GM18907 (cell line): ENCODE measurements around the gene NEK9.
"Not testable (repeated sequence)": the region's sequence is repeated elsewhere in the genome, so short reads cannot be mapped to it uniquely, and the experiment has no call there.

Source experiments
- ATAC-seq: cut with Tn5 transposase; IDR thresholded peaks from one replicate; pipeline ENCODE4 v1.9.1; 2021; ENCODE audit warnings: mild to moderate bottlenecking, moderate library complexity; ENCODE audit not compliant: unreplicated experiment

NEK9 gene

GRCh38 chr14:75126679-75127473 lies at the start of gene NEK9:
Gene NEK9, minus strand, starts transcription at chr14:75127048. Its CDS starts 127 bp downstream, at chr14:75126921.
- ATAC-seq, result peak; percentile 87

GRCh38 chr14:75176142-75176820 lies 49.4 kb upstream of the NEK9 start, which contains the start of gene TMED10:
Gene TMED10, minus strand, starts transcription at chr14:75176612. Its CDS starts 33 bp downstream, at chr14:75176579.
- peak; percentile 78 for ATAC-seq

- ATAC-seq, result peak; percentile 7
Observed at GRCh38 chr14:75175677-75176141, 48.9 kb upstream of the NEK9 start.

- ATAC-seq, result no peak
Observed at GRCh38 chr14:75174066-75174465, 47.2 kb upstream of the NEK9 start.

- ATAC-seq, result no peak
Observed at GRCh38 chr14:75170772-75171171, 43.9 kb upstream of the NEK9 start.

GRCh38 chr14:75168586-75169335 lies 41.9 kb upstream of the NEK9 start:
- ATAC-seq, result no peak

GRCh38 chr14:75167325-75167724 lies 40.5 kb upstream of the NEK9 start:
- no peak for ATAC-seq

- ATAC-seq, result no peak
Observed at GRCh38 chr14:75165586-75166391, 38.9 kb upstream of the NEK9 start.

GRCh38 chr14:75164809-75165208 lies 38.0 kb upstream of the NEK9 start:
- no peak for ATAC-seq

- no peak for ATAC-seq
Observed at GRCh38 chr14:75163677-75164076, 36.8 kb upstream of the NEK9 start.

GRCh38 chr14:75162631-75163030 lies 35.8 kb upstream of the NEK9 start:
- ATAC-seq, result no peak

GRCh38 chr14:75158843-75159614 lies 32.2 kb upstream of the NEK9 start:
- no peak for ATAC-seq

- no peak for ATAC-seq
Observed at GRCh38 chr14:75156901-75157300, 30.1 kb upstream of the NEK9 start.

- no peak for ATAC-seq
Observed at GRCh38 chr14:75156111-75156510, 29.3 kb upstream of the NEK9 start.

- no peak for ATAC-seq
Observed at GRCh38 chr14:75155169-75155568, 28.3 kb upstream of the NEK9 start.

GRCh38 chr14:75153295-75153694 lies 26.4 kb upstream of the NEK9 start:
- ATAC-seq, result no peak

GRCh38 chr14:75151851-75152250 lies 25.0 kb upstream of the NEK9 start:
- no peak for ATAC-seq

- not testable (repeated sequence) for ATAC-seq
Observed at GRCh38 chr14:75150637-75151036, 23.8 kb upstream of the NEK9 start.

GRCh38 chr14:75150150-75150549 lies 23.3 kb upstream of the NEK9 start:
- ATAC-seq, result no peak
